ENCODE measurements around the gene LRRTM2.

The LRRTM2 gene

GRCh38 chr5:138889994-138890393 is 14.9 kb upstream of the LRRTM2 start:
- no peak for TF ChIP-seq CTCF (IDR thresholded peaks at IDR 0.05; ENCODE audit: low read depth, low read length)
- in situ Hi-C loops (cut with HindIII; ENCODE audit: low sequenced_read_pairs), result no loop called here

GRCh38 chr5:138884554-138884953 is 9.4 kb upstream of the LRRTM2 start:
- in situ Hi-C loops (cut with HindIII; ENCODE audit: low sequenced_read_pairs), result no loop called here
- no peak for TF ChIP-seq CTCF (IDR thresholded peaks at IDR 0.05; ENCODE audit: low read depth, low read length)

More at GRCh38 chr5:138889994-138890393, 14.9 kb upstream of the LRRTM2 start:
- no peak overlapping the region for H3K4me3 ChIP-seq (ENCODE audit: low read depth, low read length)
- no peak for DNase-seq (ENCODE audit: low read depth, low spot score)

GRCh38 chr5:138884094-138884493 is 9.0 kb upstream of the LRRTM2 start:
- no peak overlapping the region for H3K4me3 ChIP-seq (ENCODE audit: low read depth, low read length)
- no peak for TF ChIP-seq CTCF (IDR thresholded peaks at IDR 0.05; ENCODE audit: low read depth, low read length)
- DNase-seq (ENCODE audit: low read depth, low spot score), result no peak
- in situ Hi-C loops (cut with HindIII; ENCODE audit: low sequenced_read_pairs), result no loop called here

More at GRCh38 chr5:138884554-138884953, 9.4 kb upstream of the LRRTM2 start:
- no peak for DNase-seq (ENCODE audit: low read depth, low spot score)
- no peak overlapping the region for H3K4me3 ChIP-seq (ENCODE audit: low read depth, low read length)

GRCh38 chr5:138883211-138883610 is 8.1 kb upstream of the LRRTM2 start:
- no peak overlapping the region for H3K4me3 ChIP-seq (ENCODE audit: low read depth, low read length)
- in situ Hi-C loops (cut with HindIII; ENCODE audit: low sequenced_read_pairs), result no loop called here
- DNase-seq (ENCODE audit: low read depth, low spot score), result no peak
- no peak for TF ChIP-seq CTCF (IDR thresholded peaks at IDR 0.05; ENCODE audit: low read depth, low read length)

GRCh38 chr5:138878437-138879235 is 3.5 kb upstream of the LRRTM2 start:
- H3K4me3 ChIP-seq (ENCODE audit: low read depth, low read length), result no peak overlapping the region
- in situ Hi-C loops (cut with HindIII; ENCODE audit: low sequenced_read_pairs), result no loop called here
- no peak for TF ChIP-seq CTCF (IDR thresholded peaks at IDR 0.05; ENCODE audit: low read depth, low read length)
- no peak for DNase-seq (ENCODE audit: low read depth, low spot score)

- no peak overlapping the region for H3K4me3 ChIP-seq (ENCODE audit: low read depth, low read length)
- in situ Hi-C loops (cut with HindIII; ENCODE audit: low sequenced_read_pairs), result no loop called here
- TF ChIP-seq CTCF (IDR thresholded peaks at IDR 0.05; ENCODE audit: low read depth, low read length), result no peak
- DNase-seq (ENCODE audit: low read depth, low spot score), result no peak
Observed at GRCh38 chr5:138876811-138877210, 1.7 kb upstream of the LRRTM2 start.
